GM21390 (cell line): ENCODE measurements around the gene GPR39.

Experiments used
- ATAC-seq: cut with Tn5 transposase; IDR thresholded peaks from one replicate; pipeline ENCODE4 v1.9.1; 2021; ENCODE audit not compliant: unreplicated experiment

Gene GPR39

DNA sequence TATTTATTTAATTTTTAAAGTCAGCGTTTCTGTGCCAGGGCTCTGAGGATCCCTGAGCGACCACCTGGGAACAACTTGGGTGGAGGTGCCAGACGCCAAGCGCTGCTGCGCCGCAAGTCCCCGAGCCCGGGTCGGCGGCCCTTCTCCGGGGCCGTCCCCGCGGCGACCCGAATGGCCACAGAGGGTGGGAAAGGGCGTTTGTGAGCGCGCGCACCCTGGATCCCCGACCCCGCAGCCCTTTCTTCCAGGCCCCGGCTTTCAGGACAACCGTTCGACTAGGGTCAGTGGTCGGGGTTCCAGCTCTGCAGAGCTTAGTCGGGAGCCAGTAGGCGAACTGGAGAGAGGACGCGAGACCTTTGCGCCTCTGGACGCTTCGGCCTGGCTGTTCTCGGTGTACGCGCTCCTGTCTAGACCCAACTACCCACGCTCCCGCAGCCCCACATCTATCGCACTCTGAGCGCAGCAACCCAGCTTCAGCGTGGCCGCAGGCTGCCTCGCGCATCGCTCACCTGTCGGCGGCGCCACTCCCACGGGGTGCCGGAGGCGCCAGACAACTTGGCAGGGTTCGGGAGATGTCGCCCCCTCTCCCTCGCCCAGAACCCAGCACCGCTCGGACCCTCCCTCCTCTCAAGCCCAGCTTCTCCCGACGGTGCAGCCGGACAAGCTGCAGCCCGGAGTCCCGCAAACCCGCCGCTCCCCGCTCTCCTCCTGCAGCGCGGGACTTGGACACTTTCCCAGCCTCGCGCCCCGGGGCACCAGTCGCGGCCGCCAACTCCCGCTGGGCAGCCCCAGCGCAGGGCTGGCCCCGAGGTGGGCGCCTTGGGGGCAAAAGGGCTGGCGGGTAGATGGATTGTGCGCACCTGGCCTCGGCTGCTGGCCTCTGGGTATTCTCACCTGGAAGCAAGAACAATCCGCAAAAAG lies 252.6 kb downstream of the GPR39 start:
- no peak for ATAC-seq

DNA sequence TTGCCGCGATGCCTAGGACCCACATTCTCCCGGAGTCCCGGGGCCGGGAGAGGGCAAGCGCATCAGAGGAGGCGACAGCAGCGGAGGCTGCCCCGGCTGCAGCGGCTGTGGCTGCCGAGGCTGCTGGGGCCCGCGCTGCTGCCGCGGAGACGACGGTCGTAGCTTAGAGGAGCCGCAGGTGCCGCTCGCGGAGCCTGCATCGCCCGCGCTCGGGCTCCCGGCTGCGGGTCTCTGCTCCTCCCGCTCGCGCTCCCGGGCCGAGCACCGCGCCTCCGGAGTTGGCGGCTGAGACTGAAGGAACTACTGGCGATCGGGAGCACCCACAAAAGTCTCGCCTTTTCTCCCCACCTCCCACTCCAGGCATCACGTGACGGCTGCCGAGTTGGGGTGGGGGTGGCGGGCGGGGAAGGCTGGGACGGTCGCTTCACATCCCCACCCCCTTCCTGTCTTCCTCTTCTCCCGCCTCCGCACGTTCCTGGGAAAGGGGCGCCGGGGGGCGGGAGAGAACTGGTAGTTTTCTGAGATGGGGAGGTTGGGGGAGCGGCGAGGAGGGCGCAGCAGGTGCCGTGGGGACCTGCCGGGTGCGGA lies 253.4 kb downstream of the GPR39 start, which contains the start of gene LYPD1:
Gene LYPD1 (minus strand): TSS at position 298 of the 588 bp plus-strand sequence. CDS start 273 bp downstream, at position 25.
- ATAC-seq = no peak

DNA sequence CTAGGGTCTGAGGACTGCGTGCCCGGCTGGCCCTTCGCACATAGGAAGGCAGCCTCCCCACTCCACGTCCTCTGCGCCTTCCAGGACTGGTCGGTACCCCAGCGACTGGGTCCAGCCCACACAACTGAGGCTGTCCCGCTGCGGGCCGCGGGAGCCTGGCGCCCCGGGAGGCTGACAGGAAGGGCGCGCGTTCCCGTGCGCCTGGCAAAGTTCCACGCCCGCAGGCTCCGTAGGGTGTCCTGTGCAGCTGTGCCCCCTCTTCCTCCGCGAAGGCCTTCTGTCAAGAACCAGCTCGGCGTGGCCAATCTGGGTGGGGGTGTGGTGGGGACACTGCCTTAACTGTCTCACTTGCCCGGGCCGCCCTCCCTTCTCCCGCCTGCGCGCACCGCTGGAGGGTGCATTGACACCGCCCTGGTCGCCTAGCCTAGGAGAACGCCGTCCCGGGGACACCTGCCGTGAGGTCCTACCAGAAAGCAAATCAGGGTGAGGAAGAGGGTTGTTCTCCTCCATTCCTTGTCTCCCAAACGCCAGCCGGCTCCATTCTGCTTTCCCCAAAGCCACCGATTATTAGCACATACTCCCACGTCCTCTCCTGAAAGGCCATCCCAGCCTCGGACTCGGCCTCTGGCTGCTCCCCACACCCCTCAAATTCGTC lies 254.0 kb downstream of the GPR39 start:
- ATAC-seq = no peak

DNA sequence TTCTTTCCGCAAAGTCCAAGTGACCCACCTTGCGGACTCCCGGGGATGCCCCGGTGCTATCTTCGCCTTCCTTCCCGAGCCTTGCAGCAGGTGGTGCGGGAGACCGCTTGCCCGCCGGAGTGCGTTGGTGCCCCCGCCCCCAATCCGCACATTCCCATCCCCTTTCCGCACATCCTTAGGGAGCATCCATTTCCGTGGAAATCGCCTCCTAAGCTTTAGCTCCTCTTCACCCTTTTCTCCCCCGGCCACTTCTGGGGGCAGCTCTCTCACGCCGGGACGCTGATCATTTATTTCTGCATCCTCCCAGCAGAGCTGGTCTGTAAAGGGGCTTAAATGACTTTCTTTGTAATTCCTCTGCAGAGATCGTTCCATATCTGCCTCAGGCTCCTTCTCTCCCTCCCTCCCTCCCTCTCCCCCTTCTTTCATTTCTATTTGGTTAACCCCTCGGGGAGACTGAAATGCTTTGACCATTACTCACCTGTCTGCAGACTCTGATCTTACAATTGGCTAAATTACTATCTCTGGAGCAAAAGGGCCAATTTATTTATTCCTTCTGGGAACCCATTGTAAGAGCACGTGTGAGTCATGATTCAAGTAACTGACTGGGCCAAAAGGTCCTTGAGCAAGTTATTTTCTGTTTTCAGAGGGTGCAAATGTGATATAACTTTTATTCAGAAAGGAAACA lies 254.7 kb downstream of the GPR39 start:
- ATAC-seq = no peak

DNA sequence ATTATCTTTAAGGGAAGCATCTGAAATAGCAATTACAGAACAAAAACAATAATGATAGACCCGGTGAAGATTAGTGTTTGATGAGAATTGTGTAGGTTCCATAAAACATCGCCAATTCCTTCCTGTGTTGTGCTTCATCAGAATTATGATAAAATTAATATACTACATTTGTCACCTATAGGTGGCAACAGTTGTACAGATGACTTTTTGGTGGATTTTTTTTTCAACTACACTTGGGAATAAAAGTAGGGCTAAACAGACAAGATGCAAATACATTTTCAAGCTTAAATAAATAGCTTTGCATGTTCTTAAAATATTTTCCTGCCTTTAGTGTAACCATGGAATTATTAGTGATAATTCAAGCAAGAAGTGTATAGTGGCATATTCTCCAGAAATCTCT lies 260.4 kb downstream of the GPR39 start:
- no peak for ATAC-seq

DNA sequence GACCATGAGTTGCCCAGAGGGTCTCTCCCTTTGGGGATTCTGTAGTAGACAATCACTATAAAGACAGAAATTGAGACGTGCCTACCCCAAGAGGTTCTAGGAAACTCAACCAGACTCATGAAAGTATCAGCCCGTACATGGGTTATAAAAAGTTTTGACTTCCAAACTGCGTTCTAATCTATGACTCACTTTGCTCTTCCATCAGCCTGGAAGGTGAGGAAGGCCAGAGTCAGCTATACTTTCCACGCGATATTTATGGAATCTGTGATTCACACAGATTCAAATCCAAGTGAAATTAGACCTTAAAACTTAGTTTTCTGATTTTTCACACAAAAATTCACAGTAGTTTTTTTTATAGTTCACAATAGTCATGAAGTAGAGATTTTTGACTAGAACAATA lies 261.1 kb downstream of the GPR39 start:
- no peak for ATAC-seq

DNA sequence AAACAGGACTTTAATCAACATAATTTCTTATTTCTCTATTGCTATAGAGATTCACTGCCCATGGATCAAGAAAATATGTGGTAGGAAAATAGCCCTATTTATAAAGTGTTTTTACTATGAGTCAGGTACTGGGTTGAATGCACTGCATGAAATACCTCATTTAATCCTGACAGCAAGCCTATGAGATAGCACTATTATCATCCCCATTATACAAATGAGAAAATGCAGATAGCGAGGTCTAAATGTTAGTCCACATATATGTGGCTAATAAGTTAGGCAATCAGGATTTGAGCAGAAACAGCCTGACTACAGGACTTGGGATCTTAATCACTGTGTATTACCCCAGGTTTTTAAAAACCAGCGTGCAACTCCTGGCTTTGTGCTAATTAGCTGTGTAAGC lies 261.9 kb downstream of the GPR39 start:
- ATAC-seq = no peak

DNA sequence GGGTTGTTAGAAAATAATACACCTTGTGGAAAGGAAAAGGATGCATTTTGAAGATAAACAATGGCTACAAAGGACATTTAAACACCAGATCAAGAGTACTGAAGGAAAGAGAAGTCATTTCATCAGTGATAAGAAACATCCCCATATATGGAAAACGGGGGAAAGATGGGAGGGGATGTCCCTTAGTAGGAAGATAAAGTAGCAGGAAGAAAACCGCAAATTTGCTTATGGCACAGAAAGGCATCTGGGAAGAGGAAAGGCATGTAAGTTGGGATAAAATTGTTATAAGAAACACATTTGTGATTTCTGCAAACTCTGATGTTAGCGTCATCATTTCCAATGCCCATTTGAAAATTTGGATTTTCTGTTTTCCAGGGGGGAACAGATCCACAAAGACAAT lies 263.9 kb downstream of the GPR39 start:
- ATAC-seq = no peak

DNA sequence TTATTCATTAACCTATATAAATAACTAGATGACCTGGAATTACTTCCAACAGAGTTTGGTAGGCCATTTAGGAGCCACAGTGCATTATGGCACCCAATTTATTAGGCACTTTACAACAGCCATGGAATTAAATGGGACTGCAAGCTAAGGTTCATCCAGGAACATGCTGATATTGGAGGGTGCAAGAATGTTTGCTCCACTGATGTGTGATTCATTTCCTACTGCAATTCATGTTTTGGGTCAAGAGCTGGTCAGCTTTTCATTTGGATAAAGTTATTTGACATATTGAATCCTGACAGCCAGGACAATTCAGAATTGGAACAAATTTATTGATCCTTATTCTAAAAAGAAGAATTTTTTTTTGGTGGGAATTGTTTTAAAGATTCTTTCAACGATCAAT lies 265.2 kb downstream of the GPR39 start:
- ATAC-seq = no peak

DNA sequence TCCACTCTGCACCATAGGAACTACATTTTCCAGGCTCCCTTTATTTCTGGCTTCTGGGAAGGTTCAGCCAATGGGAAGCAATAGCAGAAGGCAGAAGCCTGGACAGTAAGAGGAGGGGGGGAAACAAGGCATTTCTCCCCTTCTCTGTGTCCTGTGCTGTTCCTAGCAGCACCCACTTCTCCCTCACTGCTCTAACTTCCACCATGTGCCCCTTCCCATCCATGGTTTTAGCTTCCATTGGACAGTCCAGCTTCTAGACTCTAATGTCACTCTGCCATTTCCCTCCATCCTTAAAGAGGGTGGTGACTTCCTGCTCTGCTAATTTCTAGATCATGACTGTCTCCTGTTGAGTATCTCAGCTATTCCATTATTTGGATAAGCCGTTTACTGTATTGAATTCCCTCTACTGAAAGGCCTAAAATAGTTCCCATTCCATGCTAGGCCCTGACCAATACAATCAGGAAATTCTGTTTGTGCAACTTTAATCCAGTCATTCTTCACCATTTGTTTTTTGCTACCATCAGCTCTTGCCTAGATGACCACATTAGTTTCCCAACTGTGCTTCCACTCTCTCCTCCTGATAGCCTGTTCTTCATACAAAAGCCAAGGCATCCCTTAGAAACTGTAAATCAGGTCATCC lies 274.2 kb downstream of the GPR39 start:
- no peak for ATAC-seq

DNA sequence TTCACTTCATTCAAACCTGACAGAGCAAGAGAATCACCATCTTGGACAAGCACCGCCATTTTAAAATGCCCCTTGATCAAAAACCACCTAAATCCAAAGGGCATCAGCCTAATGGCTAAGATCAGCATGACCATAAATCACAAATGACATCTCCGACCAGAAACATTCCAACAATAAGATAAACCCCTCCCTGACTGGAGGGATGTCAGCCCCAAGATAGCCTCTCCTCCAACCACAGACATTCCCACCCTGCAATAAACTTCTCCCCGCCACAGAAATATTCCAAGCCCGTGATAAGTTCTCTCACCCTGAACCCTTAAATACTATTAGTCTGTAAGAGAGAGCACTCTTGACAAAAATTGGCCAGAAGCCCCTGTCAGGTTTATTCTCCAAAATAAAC lies 275.0 kb downstream of the GPR39 start:
- no peak for ATAC-seq

DNA sequence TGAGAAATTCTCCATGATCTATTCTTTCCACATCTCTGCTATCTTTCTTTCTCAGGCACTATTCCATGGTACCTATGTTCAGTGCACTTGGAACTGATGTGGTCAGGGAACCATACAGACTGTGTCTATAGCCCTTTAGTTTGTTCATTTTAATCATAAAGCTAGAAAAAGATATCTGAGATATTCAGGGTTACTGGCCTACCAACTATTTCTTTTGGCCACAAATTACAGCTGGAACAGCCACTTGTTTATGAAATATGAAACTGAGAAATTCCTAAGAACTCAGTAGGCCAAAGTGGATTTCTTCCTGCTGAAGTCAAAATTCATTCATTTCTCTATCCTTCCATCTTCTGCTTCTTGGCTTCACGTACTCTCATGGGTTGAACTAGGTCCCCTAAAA lies 276.2 kb downstream of the GPR39 start:
- no peak for ATAC-seq
